Stimulated activated CD4-positive, alpha-beta T cell treated with anti-CD3 and anti-CD28 coated beads, Interleukin-1b, Interleukin-23, amount 100 ng/mL, for 1 hour (primary cell): Measurements from ENCODE around the gene IL19.

Source experiments
- DNase-seq, 2 donors: peaks; one replicate each; pipeline ENCODE4 v3.0.0-alpha.2; 2020; ENCODE audit warnings: low read depth in 2 of 2

The IL19 gene

GRCh38 chr1:206859082-206859521 lies 88.5 kb downstream of the IL19 start:
- DNase-seq = no peak

GRCh38 chr1:206860165-206860564 lies 89.6 kb downstream of the IL19 start:
- no peak for DNase-seq

GRCh38 chr1:206863266-206863665 lies 92.7 kb downstream of the IL19 start:
- no peak for DNase-seq

- peak; percentile 73 to 83 for DNase-seq
Measured at GRCh38 chr1:206864939-206865671, 94.5 kb downstream of the IL19 start, which contains the start of gene IL20. Gene IL20 (plus strand): TSS chr1:206865623. CDS start chr1:206865853, 230 bp downstream.

- no peak for DNase-seq
Measured at GRCh38 chr1:206866062-206866461, 95.5 kb downstream of the IL19 start.

- no peak for DNase-seq
Measured at GRCh38 chr1:206867239-206867638, 96.7 kb downstream of the IL19 start.

- no peak for DNase-seq
Measured at GRCh38 chr1:206867716-206868115, 97.1 kb downstream of the IL19 start.

- no peak for DNase-seq
Measured at GRCh38 chr1:206868264-206868663, 97.7 kb downstream of the IL19 start.

GRCh38 chr1:206872139-206872538 lies 101.6 kb downstream of the IL19 start:
- DNase-seq = no peak

GRCh38 chr1:206873603-206874188 lies 103.1 kb downstream of the IL19 start:
- DNase-seq = no peak

GRCh38 chr1:206875752-206876377 lies 105.3 kb downstream of the IL19 start:
- no peak for DNase-seq

- DNase-seq = no peak
Measured at GRCh38 chr1:206878456-206878855, 107.9 kb downstream of the IL19 start.

- DNase-seq = no peak
Measured at GRCh38 chr1:206880314-206880713, 109.7 kb downstream of the IL19 start.

- DNase-seq = no peak
Measured at GRCh38 chr1:206882555-206882954, 112.0 kb downstream of the IL19 start.

- no peak for DNase-seq
Measured at GRCh38 chr1:206883160-206883559, 112.6 kb downstream of the IL19 start.

GRCh38 chr1:206883876-206884275 lies 113.3 kb downstream of the IL19 start:
- DNase-seq = no peak

- no peak for DNase-seq
Measured at GRCh38 chr1:206885341-206886060, 114.9 kb downstream of the IL19 start.

GRCh38 chr1:206886831-206887230 lies 116.3 kb downstream of the IL19 start:
- no peak for DNase-seq

- DNase-seq = no peak
Measured at GRCh38 chr1:206887701-206888100, 117.1 kb downstream of the IL19 start.

- no peak for DNase-seq
Measured at GRCh38 chr1:206890125-206891060, 119.8 kb downstream of the IL19 start.

GRCh38 chr1:206891412-206891811 lies 120.8 kb downstream of the IL19 start:
- no peak for DNase-seq
